DND-41 (cell line): ENCODE data around the gene SLC41A3.

Experiments used
- EZH2 ChIP-seq: IDR thresholded peaks from 3 replicates; pipeline ENCODE4 v1.6.1; 2012; ENCODE audit warnings: borderline replicate concordance, low read depth, mild to moderate bottlenecking, moderate library complexity, low read length, inconsistent platforms; ENCODE audit not compliant: severe bottlenecking
- TF ChIP-seq, protein P1 (sequence below): IDR thresholded peaks from 2 replicates; pipeline ENCODE4 v1.5.1; 2012; ENCODE audit warnings: borderline replicate concordance, low read length, moderate library complexity, mild to moderate bottlenecking; ENCODE audit not compliant: poor library complexity, severe bottlenecking; ENCODE audit errors: extremely low read depth

DNA sequence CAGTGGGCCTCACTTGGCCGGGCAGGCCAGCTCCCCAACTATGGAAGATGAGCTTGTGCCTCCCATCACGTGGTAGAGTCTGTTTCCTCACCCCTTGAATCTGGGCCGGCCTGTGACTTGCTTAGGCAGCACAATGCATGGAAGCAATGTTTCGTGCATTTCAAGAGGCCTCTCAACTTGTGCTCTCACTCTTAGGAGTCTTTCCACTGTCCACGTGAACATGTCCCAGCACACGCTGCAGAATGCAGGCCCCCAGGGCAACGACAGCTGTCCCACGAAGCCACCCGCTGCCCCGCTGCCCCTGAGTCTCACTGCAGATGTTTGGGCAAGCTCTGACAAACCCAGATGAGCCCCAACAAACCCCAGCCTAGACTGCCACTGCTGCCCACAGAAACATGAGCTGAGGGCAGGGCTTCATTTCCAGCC is 27.2 kb upstream of the SLC41A3 start:
- TF ChIP-seq, protein P1, sequence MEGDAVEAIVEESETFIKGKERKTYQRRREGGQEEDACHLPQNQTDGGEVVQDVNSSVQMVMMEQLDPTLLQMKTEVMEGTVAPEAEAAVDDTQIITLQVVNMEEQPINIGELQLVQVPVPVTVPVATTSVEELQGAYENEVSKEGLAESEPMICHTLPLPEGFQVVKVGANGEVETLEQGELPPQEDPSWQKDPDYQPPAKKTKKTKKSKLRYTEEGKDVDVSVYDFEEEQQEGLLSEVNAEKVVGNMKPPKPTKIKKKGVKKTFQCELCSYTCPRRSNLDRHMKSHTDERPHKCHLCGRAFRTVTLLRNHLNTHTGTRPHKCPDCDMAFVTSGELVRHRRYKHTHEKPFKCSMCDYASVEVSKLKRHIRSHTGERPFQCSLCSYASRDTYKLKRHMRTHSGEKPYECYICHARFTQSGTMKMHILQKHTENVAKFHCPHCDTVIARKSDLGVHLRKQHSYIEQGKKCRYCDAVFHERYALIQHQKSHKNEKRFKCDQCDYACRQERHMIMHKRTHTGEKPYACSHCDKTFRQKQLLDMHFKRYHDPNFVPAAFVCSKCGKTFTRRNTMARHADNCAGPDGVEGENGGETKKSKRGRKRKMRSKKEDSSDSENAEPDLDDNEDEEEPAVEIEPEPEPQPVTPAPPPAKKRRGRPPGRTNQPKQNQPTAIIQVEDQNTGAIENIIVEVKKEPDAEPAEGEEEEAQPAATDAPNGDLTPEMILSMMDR, result no peak
- TF ChIP-seq EZH2, result no peak
